Measurements from ENCODE around the gene HUS1B. TPM values are rescaled to one million over a fixed set of nuclear protein-coding genes. Genes with fewer than 3 reads are reported as not detected.
A peak's percentile ranks its signal among the peaks of the same experiment; 100 is the strongest.
"Not testable (repeated sequence)": the region's sequence is repeated elsewhere in the genome, so short reads cannot be mapped to it uniquely, and the experiment has no call there.

Gene HUS1B
- 2.9 and 6.8 TPM in 2 replicates for total RNA-seq (2014; rRNA removed; shearing (Covaris generic))

GRCh38 chr6:656460-657252 is at the start of gene HUS1B:
HUS1B (minus strand) TSS chr6:657100; CDS start chr6:656944, 156 bp downstream.
- DNase-seq (ENCODE audit: low read depth): no peak

- DNase-seq (ENCODE audit: low read depth): peak; percentile 48
These were observed 49.2 kb upstream of the HUS1B start for GRCh38 chr6:706146-706545.

GRCh38 chr6:705047-705446 is 48.1 kb upstream of the HUS1B start:
- DNase-seq (ENCODE audit: low read depth): no peak

- DNase-seq (ENCODE audit: low read depth): peak; percentile 26
These were observed 47.1 kb upstream of the HUS1B start for GRCh38 chr6:704046-704445.

GRCh38 chr6:703552-703951 is 46.7 kb upstream of the HUS1B start:
- DNase-seq (ENCODE audit: low read depth): peak; percentile 26

GRCh38 chr6:701700-702479 is 45.0 kb upstream of the HUS1B start:
- no peak for DNase-seq (ENCODE audit: low read depth)

- no peak for DNase-seq (ENCODE audit: low read depth)
These were observed 44.3 kb upstream of the HUS1B start for GRCh38 chr6:701215-701614.

GRCh38 chr6:700490-700889 is 43.6 kb upstream of the HUS1B start:
- no peak for DNase-seq (ENCODE audit: low read depth)

GRCh38 chr6:699319-699718 is 42.4 kb upstream of the HUS1B start:
- DNase-seq (ENCODE audit: low read depth): no peak

- not testable (repeated sequence) for DNase-seq (ENCODE audit: low read depth)
These were observed 37.7 kb upstream of the HUS1B start for GRCh38 chr6:694431-695126.

GRCh38 chr6:693723-694009 is 36.8 kb upstream of the HUS1B start:
- no peak for DNase-seq (ENCODE audit: low read depth)

- DNase-seq (ENCODE audit: low read depth): peak; percentile 93
These were observed 36.2 kb upstream of the HUS1B start, which contains the start of gene EXOC2 for GRCh38 chr6:692858-693722. EXOC2 (minus strand) TSS chr6:693139; CDS start chr6:637818, 55,321 bp downstream.

- peak; percentile 72 for DNase-seq (ENCODE audit: low read depth)
These were observed 35.5 kb upstream of the HUS1B start for GRCh38 chr6:692356-692851.

GRCh38 chr6:689223-689622 is 32.3 kb upstream of the HUS1B start:
- DNase-seq (ENCODE audit: low read depth): no peak

GRCh38 chr6:686497-686896 is 29.6 kb upstream of the HUS1B start:
- no peak for DNase-seq (ENCODE audit: low read depth)

- no peak for DNase-seq (ENCODE audit: low read depth)
These were observed 28.1 kb upstream of the HUS1B start for GRCh38 chr6:684831-685636.

GRCh38 chr6:683742-684440 is 27.0 kb upstream of the HUS1B start:
- DNase-seq (ENCODE audit: low read depth): peak; percentile 81

GRCh38 chr6:680666-681340 is 23.9 kb upstream of the HUS1B start:
- DNase-seq (ENCODE audit: low read depth): no peak

GRCh38 chr6:680251-680650 is 23.4 kb upstream of the HUS1B start:
- DNase-seq (ENCODE audit: low read depth): no peak
